Gastrocnemius medialis (tissue), 4 donors: ENCODE results near the gene SLC30A7. TPM values are rescaled to one million over a fixed set of nuclear protein-coding genes. Genes with fewer than 3 reads are reported as not detected.

Source experiments
- ATAC-seq, 2 donors: fragments of 150-250 bp; one replicate each; pipeline ENCODE4 v1.9.1; 2016
- DNase-seq, 2 donors: peaks; one replicate each; pipeline ENCODE4 v3.0.0-alpha.2; 2019
- H3K27ac ChIP-seq, 4 donors: fragments of 200-600 bp; sonication (generic); 1 replicate in 1 of 4; 2 replicates in 3 of 4; pipeline ENCODE4 v1.5.1; 2016 to 2018; ENCODE audit warnings: mild to moderate bottlenecking in 2 of 4, moderate library complexity in 1 of 4
- H3K27me3 ChIP-seq, 3 donors: fragments of 200-600 bp; sonication (generic) in 2 of 3; 1 replicate in 1 of 3; 2 replicates in 2 of 3; pipeline versions ENCODE4 v1.5.1 to v1.6.0; 2016 to 2019; ENCODE audit warnings: mild to moderate bottlenecking in 1 of 3, moderate library complexity in 1 of 3
- H3K36me3 ChIP-seq, 2 donors: fragments of 200-600 bp; sonication (generic) in 1 of 2; one replicate each; pipeline ENCODE4 v1.5.1; 2017 to 2018
- H3K4me1 ChIP-seq, 2 donors: fragments of 200-600 bp; sonication (generic) in 1 of 2; one replicate each; pipeline ENCODE4 v1.5.1; 2016 to 2017; ENCODE audit warnings: mild to moderate bottlenecking in 2 of 2
- H3K4me3 ChIP-seq, 4 donors: fragments of 200-600 bp; sonication (generic) in 3 of 4; 1 replicate in 1 of 4; 2 replicates in 3 of 4; pipeline ENCODE4 v1.5.1; 2016 to 2019; ENCODE audit warnings: mild to moderate bottlenecking in 2 of 4
- H3K9me3 ChIP-seq, 3 donors: fragments of 200-600 bp; sonication (generic) in 2 of 3; 1 replicate in 1 of 3; 2 replicates in 2 of 3; pipeline ENCODE4 v1.5.1; 2016 to 2019
- POLR2A ChIP-seq, 2 donors: fragments of 450-650 bp; IDR thresholded peaks; one replicate each; pipeline ENCODE4 v1.6.1; 2017; ENCODE audit warnings: antibody characterized with exemption in 2 of 2, mild to moderate bottlenecking in 2 of 2, moderate library complexity in 2 of 2
- in situ Hi-C, 4 donors: fragments of 200-750 bp; cut with MboI; loops; one replicate each; pipeline versions ENCODE4 v1.15.0 to v1.8.0; 2017; ENCODE audit warnings: low sequenced_read_pairs in 4 of 4
- intact Hi-C: fragments of 100-400 bp; cut with DNase I; formaldehyde crosslinking; loops from one replicate; pipeline ENCODE4 v1.15.1; 2023; ENCODE audit warnings: low total_unique reads
- total RNA-seq, 4 donors: library from RNA; depleted of rRNA; stranded (reverse); fragments of >200 nt; gene quantifications; one replicate each; pipeline versions ENCODE4 v1.1.0 to v1.2.3, GENCODE V29; 2016
- TF ChIP-seq, protein P1 (sequence below), 5 experiments: fragments of 450-650 bp in 3 of 5; fragments of 200-600 bp in 2 of 5; sonication (generic) in 2 of 5; IDR thresholded peaks in 4 of 5; conservative IDR thresholded peaks in 1 of 5; 1 replicate in 4 of 5; 2 replicates in 1 of 5; pipeline ENCODE4 v1.5.1; 2016 to 2019; ENCODE audit warnings: antibody characterized with exemption in 5 of 5, mild to moderate bottlenecking in 3 of 5, moderate library complexity in 3 of 5

The SLC30A7 gene
- total RNA-seq, 4 donors from 2014 or later: 1.5 to 6.2 (median 3.5) TPM

DNA sequence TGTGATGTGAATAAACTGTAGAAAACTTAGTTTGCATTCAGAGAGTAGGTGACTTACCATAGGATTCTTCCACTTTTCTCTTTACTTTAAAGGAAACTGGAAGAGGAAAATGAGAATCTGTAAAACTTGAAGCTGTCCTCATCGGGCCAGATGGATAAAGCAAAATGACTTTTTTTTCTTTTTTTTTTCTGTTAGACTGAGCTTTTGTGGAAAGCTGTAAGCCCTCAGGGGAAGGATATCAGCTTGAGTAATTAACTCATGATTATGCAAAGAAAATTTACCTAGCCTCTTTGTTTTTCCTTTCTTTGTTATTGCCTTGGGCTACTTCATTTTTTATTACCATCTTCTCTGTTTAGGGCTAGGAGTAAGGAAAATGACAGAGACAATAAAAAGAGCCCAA, 76.3 kb downstream of the SLC30A7 start:
- no peak overlapping the region for H3K27ac ChIP-seq
- intact Hi-C loops: no loop called here
- no peak overlapping the region for H3K4me3 ChIP-seq
- DNase-seq: no peak
- in situ Hi-C loops: no loop called here
- ATAC-seq: no peak
- no peaks in the 10 kb centered on the region for H3K9me3 ChIP-seq
- H3K36me3 ChIP-seq: peaks cover 0 to 22% of the 10 kb centered on the region in 2 donors
- no peaks in the 10 kb centered on the region for H3K27me3 ChIP-seq
- TF ChIP-seq, protein P1, sequence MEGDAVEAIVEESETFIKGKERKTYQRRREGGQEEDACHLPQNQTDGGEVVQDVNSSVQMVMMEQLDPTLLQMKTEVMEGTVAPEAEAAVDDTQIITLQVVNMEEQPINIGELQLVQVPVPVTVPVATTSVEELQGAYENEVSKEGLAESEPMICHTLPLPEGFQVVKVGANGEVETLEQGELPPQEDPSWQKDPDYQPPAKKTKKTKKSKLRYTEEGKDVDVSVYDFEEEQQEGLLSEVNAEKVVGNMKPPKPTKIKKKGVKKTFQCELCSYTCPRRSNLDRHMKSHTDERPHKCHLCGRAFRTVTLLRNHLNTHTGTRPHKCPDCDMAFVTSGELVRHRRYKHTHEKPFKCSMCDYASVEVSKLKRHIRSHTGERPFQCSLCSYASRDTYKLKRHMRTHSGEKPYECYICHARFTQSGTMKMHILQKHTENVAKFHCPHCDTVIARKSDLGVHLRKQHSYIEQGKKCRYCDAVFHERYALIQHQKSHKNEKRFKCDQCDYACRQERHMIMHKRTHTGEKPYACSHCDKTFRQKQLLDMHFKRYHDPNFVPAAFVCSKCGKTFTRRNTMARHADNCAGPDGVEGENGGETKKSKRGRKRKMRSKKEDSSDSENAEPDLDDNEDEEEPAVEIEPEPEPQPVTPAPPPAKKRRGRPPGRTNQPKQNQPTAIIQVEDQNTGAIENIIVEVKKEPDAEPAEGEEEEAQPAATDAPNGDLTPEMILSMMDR (IDR thresholded peaks at IDR 0.05 in 4 of 5, conservative IDR thresholded peaks at IDR 0.05 in 1 of 5): no peak
- no peaks in the 10 kb centered on the region for H3K4me1 ChIP-seq

DNA sequence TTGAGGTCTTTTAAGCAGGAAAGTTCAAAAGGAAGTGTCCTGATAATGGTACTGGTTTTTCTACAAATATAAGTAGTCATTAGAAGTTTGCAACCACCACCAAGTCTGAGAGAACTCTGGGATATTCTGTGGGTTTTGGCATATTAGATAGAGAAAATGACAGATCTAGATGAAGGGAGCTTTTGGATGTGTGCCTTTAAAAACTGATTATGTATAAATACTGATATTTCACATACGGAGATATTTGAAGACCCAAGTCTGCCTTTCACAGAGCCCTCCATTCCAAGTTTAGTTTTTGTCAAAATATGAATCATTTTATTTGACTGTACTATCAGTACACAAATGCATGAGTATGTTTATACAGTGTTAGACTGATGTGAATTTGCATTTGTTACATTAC, 81.0 kb downstream of the SLC30A7 start:
- Histone ChIP-seq H3K4me3 (no peak overlapping the region), H3K9me3 (no peaks in the 10 kb centered on the region), H3K4me1 (no peaks in the 10 kb centered on the region), H3K36me3 (peaks cover 0 to 19% of the 10 kb centered on the region in 2 donors), H3K27me3 (no peaks in the 10 kb centered on the region), H3K27ac (no peak overlapping the region)
- intact Hi-C loops: no loop called here
- DNase-seq (no peak), ATAC-seq (no peak)
- in situ Hi-C loops: no loop called here
- TF ChIP-seq, protein P1 (IDR thresholded peaks at IDR 0.05 in 4 of 5, conservative IDR thresholded peaks at IDR 0.05 in 1 of 5): no peak
- TF ChIP-seq POLR2A (IDR thresholded peaks at IDR 0.05): no peak

DNA sequence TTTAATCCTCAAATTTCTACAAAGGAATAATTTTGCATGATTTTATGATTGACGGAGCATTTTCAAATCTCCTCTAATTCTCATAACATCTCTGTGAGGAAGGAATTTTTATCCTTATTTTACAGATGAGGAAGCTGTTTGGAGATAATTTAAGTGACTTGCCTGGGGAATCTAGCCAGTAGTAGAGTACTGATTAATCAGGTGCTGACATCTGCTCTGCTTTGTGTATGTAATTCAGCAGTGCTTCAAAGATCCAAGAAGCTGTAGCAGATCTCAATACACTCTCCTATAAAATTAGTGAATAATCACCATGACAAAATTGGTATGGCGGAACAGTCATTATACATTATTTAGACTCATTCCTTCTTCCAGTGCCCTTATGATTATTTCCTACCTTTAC, 83.7 kb downstream of the SLC30A7 start:
- no peak for ATAC-seq
- in situ Hi-C loops (no loop called here), intact Hi-C loops (no loop called here)
- Histone ChIP-seq H3K4me3 (no peak overlapping the region), H3K27me3 (no peaks in the 10 kb centered on the region), H3K36me3 (peaks cover 0 to 19% of the 10 kb centered on the region in 2 donors), H3K9me3 (no peaks in the 10 kb centered on the region), H3K27ac (no peak overlapping the region), H3K4me1 (no peaks in the 10 kb centered on the region)
- no peak for TF ChIP-seq POLR2A (IDR thresholded peaks at IDR 0.05)
- TF ChIP-seq, protein P1 (IDR thresholded peaks at IDR 0.05 in 4 of 5, conservative IDR thresholded peaks at IDR 0.05 in 1 of 5): no peak
- DNase-seq: no peak

DNA sequence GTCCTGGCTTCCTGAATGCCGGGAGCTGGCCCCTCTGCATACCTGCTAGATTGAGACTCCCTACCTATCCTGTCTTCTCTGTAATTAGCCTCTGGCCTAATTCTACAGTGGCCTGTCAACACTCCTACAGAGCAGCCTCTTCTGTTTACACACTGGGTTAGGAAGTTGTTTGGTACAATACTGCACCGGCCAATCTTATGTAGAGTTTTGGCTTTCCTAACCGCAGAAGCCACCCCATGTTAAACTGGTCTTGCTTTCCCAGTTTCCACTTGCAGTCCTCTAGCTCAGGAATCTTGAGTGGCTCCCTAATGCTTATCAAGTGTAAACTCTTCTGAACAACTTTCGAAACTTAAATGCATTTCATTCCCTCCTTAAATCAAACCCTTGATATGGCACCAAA, 86.9 kb downstream of the SLC30A7 start:
- Histone ChIP-seq H3K36me3 (no peaks in the 10 kb centered on the region), H3K27me3 (no peaks in the 10 kb centered on the region), H3K4me1 (no peaks in the 10 kb centered on the region), H3K9me3 (no peaks in the 10 kb centered on the region), H3K27ac (no peak overlapping the region), H3K4me3 (no peak overlapping the region)
- ATAC-seq (no peak), DNase-seq (no peak)
- TF ChIP-seq POLR2A (IDR thresholded peaks at IDR 0.05): no peak
- intact Hi-C loops: no loop called here
- in situ Hi-C loops: no loop called here

DNA sequence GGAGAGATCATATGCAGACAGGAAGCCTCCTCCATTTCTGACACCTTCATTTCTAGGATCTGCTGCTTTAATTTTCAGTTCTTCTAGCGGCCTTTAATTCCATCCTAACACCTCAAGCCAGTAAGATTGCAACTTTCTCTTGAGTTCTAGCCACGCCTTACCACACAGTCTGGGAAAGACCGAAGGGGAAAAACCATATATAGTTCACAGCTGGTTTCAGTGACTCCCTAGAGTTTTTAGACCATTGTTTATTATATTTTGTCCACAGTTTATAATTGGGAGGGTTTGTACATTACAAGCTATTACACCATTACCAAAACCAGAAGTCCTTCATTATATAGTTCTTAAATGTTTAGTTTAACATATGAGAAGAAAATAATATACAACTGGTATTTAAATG, 92.2 kb downstream of the SLC30A7 start:
- no peaks in the 10 kb centered on the region for H3K4me1 ChIP-seq
- H3K4me3 ChIP-seq: no peak overlapping the region
- no peak overlapping the region for H3K27ac ChIP-seq
- no peak for TF ChIP-seq POLR2A (IDR thresholded peaks at IDR 0.05)
- TF ChIP-seq, protein P1 (IDR thresholded peaks at IDR 0.05 in 4 of 5, conservative IDR thresholded peaks at IDR 0.05 in 1 of 5): no peak
- no peak for ATAC-seq
- intact Hi-C loops (no loop called here), in situ Hi-C loops (no loop called here)
- no peaks in the 10 kb centered on the region for H3K27me3 ChIP-seq
- H3K9me3 ChIP-seq: no peaks in the 10 kb centered on the region
- no peak for DNase-seq
- H3K36me3 ChIP-seq: peaks cover 3 to 34% of the 10 kb centered on the region in 2 donors
